ENCODE data around the gene DCAF4L1.

The DCAF4L1 gene

GRCh38 chr4:41990365-41991111 lies 9.0 kb downstream of the DCAF4L1 start, which contains the start of gene SLC30A9:
Gene SLC30A9, plus strand, starts transcription at chr4:41990530. Its CDS starts 122 bp downstream, at chr4:41990652.
- in situ Hi-C loops (cut with HindIII; ENCODE audit: low sequenced_read_pairs), result no loop called here

- in situ Hi-C loops (cut with HindIII; ENCODE audit: low sequenced_read_pairs), result no loop called here
These were observed 10.6 kb downstream of the DCAF4L1 start for GRCh38 chr4:41991916-41992767.

DNA sequence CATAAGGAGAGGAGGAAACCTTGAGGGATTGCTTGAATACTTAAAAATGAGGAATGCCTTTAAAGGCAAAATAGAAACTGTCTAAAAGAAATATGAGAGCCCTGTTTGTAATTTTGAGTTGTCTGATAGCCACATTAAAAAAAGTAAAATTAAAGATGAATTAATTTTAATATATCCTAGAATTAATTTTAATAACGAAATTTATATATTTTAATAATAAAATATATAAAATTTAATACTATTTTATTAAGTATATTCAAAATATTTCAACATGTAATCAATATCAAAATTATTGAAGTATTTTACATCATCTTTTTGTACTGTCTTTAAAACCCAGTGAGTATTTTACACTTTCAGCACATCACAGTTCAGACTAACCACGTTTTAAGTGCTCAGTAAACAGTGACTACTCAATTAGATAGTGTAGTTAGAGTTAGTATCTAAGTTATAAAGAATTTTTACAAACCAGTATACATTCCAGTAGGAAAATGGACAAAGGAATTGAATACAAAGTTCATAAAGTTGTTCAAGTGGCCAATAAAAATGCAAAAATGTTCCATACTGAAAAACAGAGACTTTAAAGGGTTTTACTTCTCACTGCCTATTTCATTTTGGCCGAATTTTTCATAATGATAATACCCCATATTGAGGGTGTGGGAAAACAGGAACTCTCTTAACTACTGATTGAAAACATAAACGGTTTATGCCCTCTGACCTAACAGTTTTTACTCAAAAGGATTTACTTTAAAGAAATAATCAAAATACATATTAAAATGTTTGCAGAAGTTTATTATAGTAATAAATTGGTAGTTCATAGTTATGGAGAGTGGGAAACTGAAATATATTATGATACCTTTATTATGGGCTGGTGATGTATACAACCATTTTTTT lies 11.7 kb downstream of the DCAF4L1 start:
- in situ Hi-C loops (cut with HindIII; ENCODE audit: low sequenced_read_pairs), result no loop called here

- in situ Hi-C loops (cut with HindIII; ENCODE audit: low sequenced_read_pairs), result no loop called here
These were observed 13.0 kb downstream of the DCAF4L1 start for GRCh38 chr4:41994461-41994985.

DNA sequence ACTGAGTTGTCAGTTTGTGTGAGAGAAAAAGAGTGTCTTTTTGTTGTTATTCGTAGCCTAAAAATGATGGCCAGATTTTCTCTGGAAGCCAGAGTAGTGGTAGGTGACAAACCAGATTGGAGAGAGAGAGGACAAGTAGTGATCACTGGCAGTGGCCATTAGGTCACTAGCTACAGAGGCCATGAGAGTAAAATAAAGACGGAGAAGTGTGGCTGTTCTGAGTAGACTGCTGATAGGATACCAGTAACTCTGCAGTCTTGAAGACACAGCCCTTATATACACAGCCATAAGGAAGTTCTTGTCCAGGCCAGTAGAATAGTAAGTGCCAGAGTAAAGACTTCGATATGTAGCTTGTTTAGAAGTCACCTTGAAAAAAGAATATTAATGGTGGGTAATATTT lies 16.5 kb downstream of the DCAF4L1 start:
- in situ Hi-C loops (cut with HindIII; ENCODE audit: low sequenced_read_pairs), result no loop called here

GRCh38 chr4:41999321-41999720 lies 17.8 kb downstream of the DCAF4L1 start:
- in situ Hi-C loops (cut with HindIII; ENCODE audit: low sequenced_read_pairs), result no loop called here

- in situ Hi-C loops (cut with HindIII; ENCODE audit: low sequenced_read_pairs), result no loop called here
These were observed 26.6 kb downstream of the DCAF4L1 start for GRCh38 chr4:42008011-42008786.

GRCh38 chr4:42015438-42015837 lies 33.9 kb downstream of the DCAF4L1 start:
- in situ Hi-C loops (cut with HindIII; ENCODE audit: low sequenced_read_pairs), result no loop called here

DNA sequence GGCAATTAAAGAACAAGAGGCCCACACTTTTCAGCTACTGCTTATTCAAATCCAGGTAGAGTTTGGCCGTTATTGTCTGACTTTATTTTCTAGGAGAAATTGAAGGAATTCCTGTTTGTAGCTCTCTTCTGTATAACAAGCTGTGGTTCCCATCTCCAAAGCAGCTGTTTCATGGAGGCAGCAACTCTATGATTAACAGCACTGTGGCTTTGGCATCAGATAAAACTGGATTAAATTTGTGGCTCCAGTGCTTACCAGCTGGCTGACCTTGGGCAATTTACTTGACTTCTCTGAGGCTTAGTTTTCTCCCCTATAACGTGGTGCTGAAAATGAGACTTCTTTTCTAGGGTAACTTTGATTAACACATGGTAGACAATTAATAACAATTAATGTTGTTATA lies 36.9 kb downstream of the DCAF4L1 start:
- in situ Hi-C loops (cut with HindIII; ENCODE audit: low sequenced_read_pairs), result no loop called here
